HepG2 (cell line): Measurements from ENCODE around the gene MOSPD2. TPM values are rescaled to one million over a fixed set of nuclear protein-coding genes. Genes with fewer than 3 reads are reported as not detected.

Experiments used
- GABPA ChIP-seq, 2 experiments: IDR thresholded peaks; 2 replicates each; pipeline ENCODE4 v1.6.1; 2011 to 2016; ENCODE audit warnings: low read depth in 2 of 2, low read length in 1 of 2, missing biosample characterization in 1 of 2, missing genetic modification characterization in 1 of 2
- HCFC1 ChIP-seq: fragments of 150-350 bp; IDR thresholded peaks from 2 replicates; pipeline ENCODE4 v1.6.1; 2014; ENCODE audit warnings: low read depth, low read length
- KDM5B ChIP-seq: sonication (generic); formaldehyde crosslinking; IDR thresholded peaks from 2 replicates; pipeline ENCODE4 v1.4.0; 2020; ENCODE audit warnings: missing genetic modification reagents, mild to moderate bottlenecking, borderline replicate concordance
- MAZ ChIP-seq, 2 experiments: sonication (generic) in 1 of 2; formaldehyde crosslinking in 1 of 2; IDR thresholded peaks; 2 replicates each; pipeline versions ENCODE4 v1.5.0 to v1.6.1; 2012 to 2020; ENCODE audit warnings: low read depth in 2 of 2, mild to moderate bottlenecking in 2 of 2, borderline replicate concordance in 1 of 2, improper control_type of control experiment in 1 of 2, low read length in 1 of 2, missing genetic modification reagents in 1 of 2, moderate library complexity in 1 of 2
- NONO ChIP-seq, 2 experiments: fragments of 450-650 bp in 1 of 2; sonication (generic) in 1 of 2; formaldehyde crosslinking in 1 of 2; IDR thresholded peaks in 1 of 2; conservative IDR thresholded peaks in 1 of 2; 2 replicates each; pipeline versions ENCODE4 v1.6.1 to v1.8.0; 2017 to 2022; ENCODE audit warnings: mild to moderate bottlenecking in 1 of 2, missing genetic modification reagents in 1 of 2, moderate library complexity in 1 of 2
- TARDBP ChIP-seq: sonication (generic); formaldehyde crosslinking; IDR thresholded peaks from 2 replicates; pipeline ENCODE4 v1.8.0; 2022; ENCODE audit warnings: mild to moderate bottlenecking, missing genetic modification reagents
- ZBTB8A ChIP-seq: sonication (generic); formaldehyde crosslinking; IDR thresholded peaks from 2 replicates; pipeline ENCODE4 v1.4.0; 2020; ENCODE audit warnings: mild to moderate bottlenecking, low read depth, missing genetic modification reagents, borderline replicate concordance
- ZNF251 ChIP-seq: sonication (generic); formaldehyde crosslinking; IDR thresholded peaks from 2 replicates; pipeline ENCODE4 v1.9.0; 2021; ENCODE audit warnings: mild to moderate bottlenecking, missing genetic modification reagents
- ZNF383 ChIP-seq: sonication (generic); formaldehyde crosslinking; IDR thresholded peaks from 2 replicates; pipeline ENCODE4 v1.4.0; 2020; ENCODE audit warnings: missing genetic modification reagents, mild to moderate bottlenecking, borderline replicate concordance
- ZNF552 ChIP-seq: sonication (generic); formaldehyde crosslinking; IDR thresholded peaks from 2 replicates; pipeline ENCODE4 v1.9.0; 2022; ENCODE audit warnings: missing genetic modification reagents, mild to moderate bottlenecking, borderline replicate concordance
- ZNF660 ChIP-seq: sonication (generic); formaldehyde crosslinking; IDR thresholded peaks from 2 replicates; pipeline ENCODE4 v1.5.1; 2020; ENCODE audit warnings: mild to moderate bottlenecking, low read depth, missing genetic modification reagents, borderline replicate concordance
- ZNF781 ChIP-seq: sonication (generic); formaldehyde crosslinking; IDR thresholded peaks from 2 replicates; pipeline ENCODE4 v1.5.1; 2020; ENCODE audit warnings: borderline replicate concordance, mild to moderate bottlenecking, missing genetic modification reagents; ENCODE audit errors: not compliant biosample characterization
- polyA plus RNA-seq, 8 experiments: library from polyadenylated mRNA; depleted of rRNA in 3 of 8; stranded (reverse) in 7 of 8; unstranded in 1 of 8; fragments of >200 nt; fragmentation: Illumina TruSeq in 4 of 8; extraction: Trizol in 4 of 8; gene quantifications; 2 replicates each; pipeline versions ENCODE4 v1.2.1 to v1.2.3, GENCODE V29; 2011 to 2016; ENCODE audit warnings: low read depth in 4 of 8, missing spikeins in 1 of 8, mixed read lengths in 1 of 8; ENCODE audit not compliant: insufficient read depth in 1 of 8
- total RNA-seq, 5 experiments: library from RNA; depleted of rRNA; stranded (reverse); fragments of >200 nt; fragmentation: Illumina TruSeq; extraction: Trizol; gene quantifications; 2 replicates each; pipeline ENCODE4 v1.2.3, GENCODE V29; 2016; ENCODE audit warnings: low read depth in 1 of 5
- TF ChIP-seq, protein P1 (sequence below): IDR thresholded peaks from 2 replicates; pipeline ENCODE4 v1.4.0; 2020; ENCODE audit warnings: mild to moderate bottlenecking, missing genetic modification reagents
- TF ChIP-seq, protein P2 (sequence below): sonication (generic); formaldehyde crosslinking; IDR thresholded peaks from 2 replicates; pipeline ENCODE4 v1.5.0; 2020; ENCODE audit warnings: mild to moderate bottlenecking, missing genetic modification reagents
- TF ChIP-seq, protein P3 (sequence below): sonication (generic); formaldehyde crosslinking; IDR thresholded peaks from 2 replicates; pipeline ENCODE4 v1.9.0; 2022; ENCODE audit warnings: missing genetic modification reagents, mild to moderate bottlenecking, borderline replicate concordance
- TF ChIP-seq, protein P4 (sequence below): sonication (generic); formaldehyde crosslinking; conservative IDR thresholded peaks from 2 replicates; pipeline ENCODE4 v1.8.0; 2022; ENCODE audit warnings: missing genetic modification reagents

Gene MOSPD2
- total and polyA plus RNA-seq, 2 of the 13 experiments (the other 11 are each of a cell fraction or from before 2014, with no cell fraction given): 4.8 to 7.0 TPM

DNA sequence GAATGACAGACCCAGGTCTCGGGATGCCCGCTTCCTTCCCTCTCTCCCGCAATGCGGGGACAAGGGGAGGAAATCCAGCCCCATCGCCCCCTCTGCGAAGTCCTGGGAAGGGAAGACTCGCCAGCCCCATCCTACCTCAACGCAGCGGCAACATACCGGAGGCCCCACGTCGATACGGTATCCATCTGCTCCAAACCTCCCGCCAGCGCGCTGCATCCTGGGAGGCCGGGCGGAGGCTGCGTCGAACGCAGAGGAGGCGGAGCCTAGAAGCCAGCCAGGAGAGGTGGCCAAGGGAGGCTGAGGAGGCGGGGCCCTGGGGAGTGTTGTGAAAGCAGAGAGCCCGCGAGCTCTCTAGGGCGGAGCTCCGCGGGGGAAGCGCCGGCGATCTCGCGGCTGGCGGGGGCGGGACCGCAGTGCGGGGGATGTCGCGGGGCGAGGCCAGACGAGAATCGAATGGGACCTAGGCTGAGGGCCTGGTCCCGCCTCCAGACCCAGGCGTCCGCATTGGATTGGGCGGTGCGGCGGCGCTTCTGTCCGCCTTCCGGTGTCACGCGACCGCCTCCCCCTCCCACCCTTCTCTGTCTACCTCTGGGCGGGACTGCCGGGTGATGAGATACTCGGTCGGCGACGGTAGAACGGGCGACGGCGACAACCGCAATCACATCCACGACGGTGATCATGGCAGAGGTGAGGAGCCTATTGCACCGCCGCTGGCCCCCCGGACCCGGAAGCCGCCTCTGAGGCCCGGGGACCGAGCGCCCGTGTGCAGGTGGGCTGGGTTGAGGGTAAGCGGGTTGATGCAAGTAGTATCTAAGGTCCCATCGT is at the start of gene MOSPD2, which contains the start of gene FANCB (continued):
- peak; percentile 44; the same call in 1 of the 2 replicates for TF ChIP-seq MAZ (IDR thresholded peaks at IDR 0.05; ENCODE audit: borderline replicate concordance, low read depth, low read length)
- 0 out of 2 replicates have a peak, but pooled peaks have one; percentile 23 for TF ChIP-seq MAZ (CRISPR knock-in tag; IDR thresholded peaks at IDR 0.05; ENCODE audit: low read depth)
- peak; percentile 21; the same call in 1 of the 2 replicates for TF ChIP-seq TARDBP
- TF ChIP-seq, protein P1, sequence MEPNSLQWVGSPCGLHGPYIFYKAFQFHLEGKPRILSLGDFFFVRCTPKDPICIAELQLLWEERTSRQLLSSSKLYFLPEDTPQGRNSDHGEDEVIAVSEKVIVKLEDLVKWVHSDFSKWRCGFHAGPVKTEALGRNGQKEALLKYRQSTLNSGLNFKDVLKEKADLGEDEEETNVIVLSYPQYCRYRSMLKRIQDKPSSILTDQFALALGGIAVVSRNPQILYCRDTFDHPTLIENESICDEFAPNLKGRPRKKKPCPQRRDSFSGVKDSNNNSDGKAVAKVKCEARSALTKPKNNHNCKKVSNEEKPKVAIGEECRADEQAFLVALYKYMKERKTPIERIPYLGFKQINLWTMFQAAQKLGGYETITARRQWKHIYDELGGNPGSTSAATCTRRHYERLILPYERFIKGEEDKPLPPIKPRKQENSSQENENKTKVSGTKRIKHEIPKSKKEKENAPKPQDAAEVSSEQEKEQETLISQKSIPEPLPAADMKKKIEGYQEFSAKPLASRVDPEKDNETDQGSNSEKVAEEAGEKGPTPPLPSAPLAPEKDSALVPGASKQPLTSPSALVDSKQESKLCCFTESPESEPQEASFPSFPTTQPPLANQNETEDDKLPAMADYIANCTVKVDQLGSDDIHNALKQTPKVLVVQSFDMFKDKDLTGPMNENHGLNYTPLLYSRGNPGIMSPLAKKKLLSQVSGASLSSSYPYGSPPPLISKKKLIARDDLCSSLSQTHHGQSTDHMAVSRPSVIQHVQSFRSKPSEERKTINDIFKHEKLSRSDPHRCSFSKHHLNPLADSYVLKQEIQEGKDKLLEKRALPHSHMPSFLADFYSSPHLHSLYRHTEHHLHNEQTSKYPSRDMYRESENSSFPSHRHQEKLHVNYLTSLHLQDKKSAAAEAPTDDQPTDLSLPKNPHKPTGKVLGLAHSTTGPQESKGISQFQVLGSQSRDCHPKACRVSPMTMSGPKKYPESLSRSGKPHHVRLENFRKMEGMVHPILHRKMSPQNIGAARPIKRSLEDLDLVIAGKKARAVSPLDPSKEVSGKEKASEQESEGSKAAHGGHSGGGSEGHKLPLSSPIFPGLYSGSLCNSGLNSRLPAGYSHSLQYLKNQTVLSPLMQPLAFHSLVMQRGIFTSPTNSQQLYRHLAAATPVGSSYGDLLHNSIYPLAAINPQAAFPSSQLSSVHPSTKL (CRISPR knock-in tag): no peak; the same call in 1 of the 2 replicates
- TF ChIP-seq ZNF660: no peak
- no peak for TF ChIP-seq NONO (IDR thresholded peaks at IDR 0.05)
- TF ChIP-seq NONO (CRISPR knock-in tag; conservative IDR thresholded peaks at IDR 0.05): no peak
- no peak for TF ChIP-seq ZNF552
- no peak for TF ChIP-seq ZNF251 (CRISPR knock-in tag)
- TF ChIP-seq, protein P2, sequence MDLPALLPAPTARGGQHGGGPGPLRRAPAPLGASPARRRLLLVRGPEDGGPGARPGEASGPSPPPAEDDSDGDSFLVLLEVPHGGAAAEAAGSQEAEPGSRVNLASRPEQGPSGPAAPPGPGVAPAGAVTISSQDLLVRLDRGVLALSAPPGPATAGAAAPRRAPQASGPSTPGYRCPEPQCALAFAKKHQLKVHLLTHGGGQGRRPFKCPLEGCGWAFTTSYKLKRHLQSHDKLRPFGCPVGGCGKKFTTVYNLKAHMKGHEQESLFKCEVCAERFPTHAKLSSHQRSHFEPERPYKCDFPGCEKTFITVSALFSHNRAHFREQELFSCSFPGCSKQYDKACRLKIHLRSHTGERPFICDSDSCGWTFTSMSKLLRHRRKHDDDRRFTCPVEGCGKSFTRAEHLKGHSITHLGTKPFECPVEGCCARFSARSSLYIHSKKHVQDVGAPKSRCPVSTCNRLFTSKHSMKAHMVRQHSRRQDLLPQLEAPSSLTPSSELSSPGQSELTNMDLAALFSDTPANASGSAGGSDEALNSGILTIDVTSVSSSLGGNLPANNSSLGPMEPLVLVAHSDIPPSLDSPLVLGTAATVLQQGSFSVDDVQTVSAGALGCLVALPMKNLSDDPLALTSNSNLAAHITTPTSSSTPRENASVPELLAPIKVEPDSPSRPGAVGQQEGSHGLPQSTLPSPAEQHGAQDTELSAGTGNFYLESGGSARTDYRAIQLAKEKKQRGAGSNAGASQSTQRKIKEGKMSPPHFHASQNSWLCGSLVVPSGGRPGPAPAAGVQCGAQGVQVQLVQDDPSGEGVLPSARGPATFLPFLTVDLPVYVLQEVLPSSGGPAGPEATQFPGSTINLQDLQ (CRISPR knock-in tag): no peak
- no peak for TF ChIP-seq ZNF781
- TF ChIP-seq, protein P3, sequence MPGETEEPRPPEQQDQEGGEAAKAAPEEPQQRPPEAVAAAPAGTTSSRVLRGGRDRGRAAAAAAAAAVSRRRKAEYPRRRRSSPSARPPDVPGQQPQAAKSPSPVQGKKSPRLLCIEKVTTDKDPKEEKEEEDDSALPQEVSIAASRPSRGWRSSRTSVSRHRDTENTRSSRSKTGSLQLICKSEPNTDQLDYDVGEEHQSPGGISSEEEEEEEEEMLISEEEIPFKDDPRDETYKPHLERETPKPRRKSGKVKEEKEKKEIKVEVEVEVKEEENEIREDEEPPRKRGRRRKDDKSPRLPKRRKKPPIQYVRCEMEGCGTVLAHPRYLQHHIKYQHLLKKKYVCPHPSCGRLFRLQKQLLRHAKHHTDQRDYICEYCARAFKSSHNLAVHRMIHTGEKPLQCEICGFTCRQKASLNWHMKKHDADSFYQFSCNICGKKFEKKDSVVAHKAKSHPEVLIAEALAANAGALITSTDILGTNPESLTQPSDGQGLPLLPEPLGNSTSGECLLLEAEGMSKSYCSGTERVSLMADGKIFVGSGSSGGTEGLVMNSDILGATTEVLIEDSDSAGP (CRISPR knock-in tag): peak; percentile 46; the same call in 1 of the 2 replicates
- TF ChIP-seq KDM5B: no peak
- TF ChIP-seq ZNF383 (CRISPR knock-in tag): no peak
- peak; percentile 63 for TF ChIP-seq GABPA (IDR thresholded peaks at IDR 0.05; ENCODE audit: low read depth, low read length)
- peak; percentile 79 for TF ChIP-seq GABPA (CRISPR knock-in tag; IDR thresholded peaks at IDR 0.05; ENCODE audit: low read depth)
- TF ChIP-seq, protein P4, sequence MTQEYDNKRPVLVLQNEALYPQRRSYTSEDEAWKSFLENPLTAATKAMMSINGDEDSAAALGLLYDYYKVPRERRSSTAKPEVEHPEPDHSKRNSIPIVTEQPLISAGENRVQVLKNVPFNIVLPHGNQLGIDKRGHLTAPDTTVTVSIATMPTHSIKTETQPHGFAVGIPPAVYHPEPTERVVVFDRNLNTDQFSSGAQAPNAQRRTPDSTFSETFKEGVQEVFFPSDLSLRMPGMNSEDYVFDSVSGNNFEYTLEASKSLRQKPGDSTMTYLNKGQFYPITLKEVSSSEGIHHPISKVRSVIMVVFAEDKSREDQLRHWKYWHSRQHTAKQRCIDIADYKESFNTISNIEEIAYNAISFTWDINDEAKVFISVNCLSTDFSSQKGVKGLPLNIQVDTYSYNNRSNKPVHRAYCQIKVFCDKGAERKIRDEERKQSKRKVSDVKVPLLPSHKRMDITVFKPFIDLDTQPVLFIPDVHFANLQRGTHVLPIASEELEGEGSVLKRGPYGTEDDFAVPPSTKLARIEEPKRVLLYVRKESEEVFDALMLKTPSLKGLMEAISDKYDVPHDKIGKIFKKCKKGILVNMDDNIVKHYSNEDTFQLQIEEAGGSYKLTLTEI: no peak
- TF ChIP-seq HCFC1: no peak
- TF ChIP-seq ZBTB8A (CRISPR knock-in tag): no peak
